H1 (cell line): ENCODE measurements around the gene IFIT5. TPM values are rescaled to one million over a fixed set of nuclear protein-coding genes. Genes with fewer than 3 reads are reported as not detected.
"Not testable (repeated sequence)": the region's sequence is repeated elsewhere in the genome, so short reads cannot be mapped to it uniquely, and the experiment has no call there.

Source experiments
- CTCF ChIA-PET: fragments of 300-600 bp; sonication (Branson Sonifier 250); formaldehyde crosslinking; loops from one replicate; lab custom pipeline; 2021; ENCODE audit not compliant: partially characterized antibody; lab: Charles Lee
- POLR2A ChIA-PET: fragments of 300-600 bp; sonication (Branson Sonifier 250); formaldehyde crosslinking; loops from one replicate; lab custom pipeline; 2021; ENCODE audit warnings: inconsistent platforms; ENCODE audit not compliant: partially characterized antibody; lab: Charles Lee
- DNase-seq, 2 experiments: peaks; one replicate each; pipeline versions ENCODE4 v3.0.0 to v3.0.0-alpha.2; 2010 to 2022; ENCODE audit warnings: low spot score in 2 of 2, low read depth in 1 of 2, mixed read lengths in 1 of 2
- FAIRE-seq: peaks from 2 replicates; lab custom pipeline; 2011; peaks lifted over from hg19 to GRCh38; lab: Jason Lieb, UNC
- H2AFZ ChIP-seq: 2 replicates; pipeline ENCODE4 v1.8.1; 2012; ENCODE audit warnings: low read length, inconsistent platforms
- H2AK5ac ChIP-seq: 2 replicates; pipeline ENCODE4 v1.6.1; 2013; ENCODE audit warnings: low read depth, low read length
- H2BK120ac ChIP-seq: replicated peaks from 2 replicates; pipeline ENCODE3; 2013; ENCODE audit warnings: low read depth, low read length, inconsistent platforms
- H2BK12ac ChIP-seq: 2 replicates; pipeline ENCODE4 v1.6.1; 2013; ENCODE audit warnings: low read depth, low read length
- H2BK15ac ChIP-seq: 2 replicates; pipeline ENCODE4 v1.6.1; 2013; ENCODE audit warnings: low read length
- H2BK20ac ChIP-seq: 2 replicates; pipeline ENCODE4 v1.6.1; 2013; ENCODE audit warnings: low read length
- H2BK5ac ChIP-seq: 2 replicates; pipeline ENCODE4 v1.6.1; 2013; ENCODE audit warnings: low read depth, low read length
- H3K14ac ChIP-seq: 2 replicates; pipeline ENCODE4 v1.6.1; 2013; ENCODE audit warnings: inconsistent platforms; ENCODE audit not compliant: insufficient read length
- H3K18ac ChIP-seq: 2 replicates; pipeline ENCODE4 v1.6.1; 2013; ENCODE audit warnings: low read length; ENCODE audit errors: extremely low read depth
- H3K23ac ChIP-seq: 2 replicates; pipeline ENCODE4 v1.6.1; 2013; ENCODE audit warnings: inconsistent platforms; ENCODE audit not compliant: insufficient read length
- H3K23me2 ChIP-seq: 2 replicates; pipeline ENCODE4 v1.6.1; 2013; ENCODE audit warnings: low read depth, low read length
- H3K27ac ChIP-seq: 2 replicates; pipeline ENCODE4 v1.6.1; 2011; ENCODE audit warnings: low read depth, low read length, inconsistent platforms
- H3K27me3 ChIP-seq, 4 experiments: replicated peaks in 1 of 4; 1 replicate in 1 of 4; 2 replicates in 3 of 4; pipeline versions ENCODE4 v1.6.1 to v1.8.1; 2011 to 2013; ENCODE audit warnings: low read length in 3 of 4, mild to moderate bottlenecking in 3 of 4, inconsistent platforms in 2 of 4, mixed read lengths in 2 of 4, moderate library complexity in 1 of 4; ENCODE audit not compliant: control insufficient read depth in 3 of 4, insufficient read depth in 3 of 4; ENCODE audit errors: extremely low read depth in 1 of 4
- H3K36me3 ChIP-seq, 4 experiments: 2 replicates each; pipeline versions ENCODE4 v1.6.1 to v1.8.1; 2011 to 2013; ENCODE audit warnings: mild to moderate bottlenecking in 4 of 4, low read length in 3 of 4, moderate library complexity in 2 of 4, control low read depth in 1 of 4, inconsistent platforms in 1 of 4; ENCODE audit not compliant: insufficient read depth in 4 of 4, control insufficient read depth in 2 of 4
- H3K4ac ChIP-seq: replicated peaks from 2 replicates; pipeline ENCODE3; 2013; ENCODE audit warnings: low read length, low read depth, mixed read lengths, inconsistent platforms; ENCODE audit not compliant: insufficient read length
- H3K4me1 ChIP-seq, 4 experiments: replicated peaks in 1 of 4; 1 replicate in 1 of 4; 2 replicates in 3 of 4; pipeline versions ENCODE4 v1.6.1 to v1.8.1; 2011 to 2013; ENCODE audit warnings: low read length in 3 of 4, inconsistent platforms in 2 of 4, mixed read lengths in 1 of 4; ENCODE audit not compliant: insufficient read depth in 4 of 4, control insufficient read depth in 3 of 4
- H3K4me2 ChIP-seq, 2 experiments: 2 replicates each; pipeline versions ENCODE4 v1.6.1 to v1.8.1; 2011 to 2013; ENCODE audit warnings: low read depth in 2 of 2, low read length in 2 of 2, control low read depth in 1 of 2, inconsistent platforms in 1 of 2, mild to moderate bottlenecking in 1 of 2; ENCODE audit not compliant: insufficient read depth in 1 of 2
- H3K4me3 ChIP-seq, 4 experiments: fragments of 200-600, 300-600 bp in 1 of 4; sonication (generic), shearing (Covaris generic), sonication (Bioruptor Twin) in 1 of 4; 2 replicates each; pipeline versions ENCODE4 v1.5.1 to v1.8.1; 2011 to 2016; ENCODE audit warnings: low read length in 4 of 4, low read depth in 3 of 4, control low read depth in 2 of 4, inconsistent platforms in 2 of 4, mild to moderate bottlenecking in 2 of 4, mixed read lengths in 1 of 4, moderate library complexity in 1 of 4; ENCODE audit not compliant: insufficient read depth in 2 of 4; ENCODE audit errors: extremely low read depth in 1 of 4
- H3K56ac ChIP-seq: replicated peaks from 2 replicates; pipeline ENCODE3; 2013; ENCODE audit warnings: low read depth, mild to moderate bottlenecking, mixed read lengths, low read length, inconsistent platforms; ENCODE audit not compliant: insufficient read length
- H3K79me1 ChIP-seq: 2 replicates; pipeline ENCODE4 v1.6.1; 2013; ENCODE audit warnings: low read depth, low read length, control low read depth
- H3K79me2 ChIP-seq, 2 experiments: 2 replicates each; pipeline versions ENCODE4 v1.6.1 to v1.8.1; 2012 to 2013; ENCODE audit warnings: low read length in 2 of 2, mild to moderate bottlenecking in 2 of 2, inconsistent platforms in 1 of 2; ENCODE audit not compliant: insufficient read depth in 2 of 2, control insufficient read depth in 1 of 2
- H3K9ac ChIP-seq, 4 experiments: replicated peaks in 1 of 4; 1 replicate in 1 of 4; 2 replicates in 3 of 4; pipeline versions ENCODE4 v1.6.1 to v1.8.1; 2011 to 2013; ENCODE audit warnings: low read depth in 3 of 4, low read length in 3 of 4, control low read depth in 2 of 4, mild to moderate bottlenecking in 2 of 4, moderate library complexity in 2 of 4, inconsistent platforms in 1 of 4; ENCODE audit errors: extremely low read depth in 1 of 4
- H3K9me3 ChIP-seq, 2 experiments: 2 replicates each; pipeline versions ENCODE4 v1.6.1 to v1.8.1; 2012 to 2013; ENCODE audit warnings: mild to moderate bottlenecking in 2 of 2, moderate library complexity in 2 of 2, control low read depth in 1 of 2, inconsistent platforms in 1 of 2, low read depth in 1 of 2, low read length in 1 of 2, mixed read lengths in 1 of 2; ENCODE audit not compliant: insufficient read depth in 2 of 2
- H4K20me1 ChIP-seq, 2 experiments: replicated peaks in 1 of 2; 2 replicates each; pipeline versions ENCODE3 to v1.8.1; 2011 to 2013; ENCODE audit warnings: inconsistent platforms in 2 of 2, low read length in 2 of 2, mild to moderate bottlenecking in 1 of 2; ENCODE audit not compliant: insufficient read depth in 2 of 2, control insufficient read depth in 1 of 2
- H4K5ac ChIP-seq: 2 replicates; pipeline ENCODE4 v1.6.1; 2013; ENCODE audit warnings: low read length, low read depth, mixed read lengths, inconsistent platforms; ENCODE audit not compliant: insufficient read length
- H4K8ac ChIP-seq: 2 replicates; pipeline ENCODE4 v1.8.0; 2013; ENCODE audit warnings: mild to moderate bottlenecking, moderate library complexity, low read length, inconsistent platforms; ENCODE audit not compliant: insufficient read depth; ENCODE audit errors: extremely low read depth
- H4K91ac ChIP-seq: replicated peaks from 2 replicates; pipeline ENCODE3; 2013; ENCODE audit warnings: low read length, mixed read lengths, inconsistent platforms; ENCODE audit not compliant: insufficient read length
- WGBS, 2 experiments: shearing (Covaris generic) in 1 of 2; methylation state at CpG; one replicate each; pipeline versions ENCODE4 v1.1.6 to v1.1.7; 2013 to 2015; ENCODE audit warnings: low lambda C conversion rate in 2 of 2, mixed read lengths in 2 of 2, inconsistent platforms in 1 of 2, low coverage in 1 of 2, missing lambda C conversion rate in 1 of 2; ENCODE audit not compliant: insufficient replicate concordance in 2 of 2, insufficient coverage in 1 of 2, insufficient read length in 1 of 2; ENCODE audit errors: extremely low coverage in 1 of 2, missing lambda C conversion rate in 1 of 2; 5-methylcytosine and 5-hydroxymethylcytosine counted together
- polyA plus RNA-seq, 7 experiments: library from polyadenylated mRNA; depleted of rRNA in 3 of 7; stranded (reverse) in 5 of 7; unstranded in 2 of 7; fragments of >200 nt in 5 of 7; fragments of 200-250 nt in 2 of 7; gene quantifications; 1 replicate in 5 of 7; 2 replicates in 1 of 7; 4 replicates in 1 of 7; pipeline versions ENCODE4 v1.2.1 to v1.2.3, GENCODE V29; 2011 to 2013; ENCODE audit warnings: missing spikeins in 2 of 7, mixed read lengths in 2 of 7
- total RNA-seq: library from RNA; stranded (reverse); fragmentation: NEBNext Ultra II Directional; extraction: Animal tissue kit (Norgen Biotek cat#: 25700); gene quantifications from 2 replicates; pipeline ENCODE4 v1.2.1, GENCODE V29; 2021

IFIT5 gene
- total and polyA plus RNA-seq, 2 of the 8 experiments (the other 6 are each of a cell fraction or from before 2014, with no cell fraction given): 0.94 to 2.6 TPM

- H3K9ac ChIP-seq, H3K27ac ChIP-seq, H2BK12ac ChIP-seq, H4K5ac ChIP-seq, H3K56ac ChIP-seq, H2BK15ac ChIP-seq, H3K79me1 ChIP-seq, H3K4ac ChIP-seq, H3K4me1 ChIP-seq, DNase-seq, POLR2A ChIA-PET, H3K14ac ChIP-seq, H3K79me2 ChIP-seq, H4K91ac ChIP-seq, H3K23ac ChIP-seq, H2AK5ac ChIP-seq, H2BK20ac ChIP-seq, H3K23me2 ChIP-seq, H4K8ac ChIP-seq, H3K9me3 ChIP-seq, H4K20me1 ChIP-seq, H2BK120ac ChIP-seq, H3K4me3 ChIP-seq, FAIRE-seq, H2AFZ ChIP-seq, H3K36me3 ChIP-seq, H3K18ac ChIP-seq, H2BK5ac ChIP-seq, H3K4me2 ChIP-seq: not testable (repeated sequence)
- CTCF ChIA-PET: interaction anchor here (1.3 kb wide), 1 partner anchor 39 kb away, joined by 3 read pairs; no protein-coding TSS in a partner anchor
- 96% methylated on average over 2 of the region's 2 CpGs; no CpG with 5 or more reads in 1 of the 2 experiments for WGBS, 2 experiments
- H3K27me3 ChIP-seq: peaks cover 0 to 16% (median 11%) of the 10 kb centered on the region in 4 experiments; a peak in 6 of 7 replicates
Measured at GRCh38 chr10:89411135-89411534, 3.2 kb upstream of the IFIT5 start.

DNA sequence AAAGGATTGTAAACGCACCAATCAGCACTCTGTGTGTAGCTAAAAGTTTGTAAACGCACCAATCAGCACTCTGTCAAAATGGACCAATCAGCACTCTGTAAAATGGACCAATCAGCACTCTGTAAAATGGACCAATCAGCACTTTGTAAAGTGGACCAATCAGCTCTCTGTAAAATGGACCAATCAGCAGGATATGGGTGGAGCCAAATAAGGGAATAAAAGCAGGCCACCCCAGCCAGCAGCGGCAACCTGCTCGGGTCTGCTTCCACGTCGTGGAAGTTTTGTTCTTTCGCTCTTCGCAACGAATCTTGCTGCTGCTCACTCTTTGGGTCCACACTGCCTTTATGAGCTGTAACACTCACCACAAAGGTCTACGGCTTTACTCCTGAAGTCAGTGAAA is 2.1 kb upstream of the IFIT5 start:
- H4K91ac ChIP-seq, H3K4me1 ChIP-seq, H2BK5ac ChIP-seq, H3K4me2 ChIP-seq, H2AFZ ChIP-seq, H3K27ac ChIP-seq, H2AK5ac ChIP-seq, H2BK120ac ChIP-seq, H3K79me1 ChIP-seq, H4K20me1 ChIP-seq, H4K8ac ChIP-seq, H3K18ac ChIP-seq, H3K14ac ChIP-seq, H2BK20ac ChIP-seq, H3K79me2 ChIP-seq, H3K23me2 ChIP-seq, H3K56ac ChIP-seq, H2BK15ac ChIP-seq, H3K4ac ChIP-seq, H2BK12ac ChIP-seq, H3K9ac ChIP-seq, H3K4me3 ChIP-seq, FAIRE-seq, H3K36me3 ChIP-seq, H3K23ac ChIP-seq, H4K5ac ChIP-seq, H3K9me3 ChIP-seq, DNase-seq: not testable (repeated sequence)
- CTCF ChIA-PET: interaction anchor here (1.2 to 1.3 kb wide), 2 partner anchors 19 to 40 kb away, joined by 3 read pairs; partner anchors contain the start of gene IFIT1
- WGBS, 2 experiments: 86% methylated on average over 10 of the region's 10 CpGs; no CpG with 5 or more reads in 1 of the 2 experiments
- peaks cover 0 to 20% (median 15%) of the 10 kb centered on the region in 4 experiments; a peak in 6 of 7 replicates for H3K27me3 ChIP-seq
- POLR2A ChIA-PET: interaction anchor here (0.8 to 1.0 kb wide), 2 partner anchors 11 to 147 kb away, joined by 3 read pairs; no protein-coding TSS in a partner anchor
